KMS-11 (cell line): ENCODE measurements around the gene ITCH.
"Not testable (repeated sequence)": the region's sequence is repeated elsewhere in the genome, so short reads cannot be mapped to it uniquely, and the experiment has no call there.

Experiments
- H2AFZ ChIP-seq: fragments of 200-600 bp; sonication (generic); 2 replicates; pipeline ENCODE4 v1.6.1; 2016; ENCODE audit warnings: antibody characterized with exemption, mixed run types, low read depth
- H3K27ac ChIP-seq: fragments of 200-600 bp; sonication (generic); 2 replicates; pipeline ENCODE4 v1.6.1; 2016; ENCODE audit warnings: mild to moderate bottlenecking, mixed run types
- H3K27me3 ChIP-seq: fragments of 200-600 bp; sonication (generic); 2 replicates; pipeline ENCODE4 v1.6.1; 2017; ENCODE audit warnings: mild to moderate bottlenecking, low read depth, mixed run types, moderate library complexity; ENCODE audit not compliant: insufficient read depth
- H3K36me3 ChIP-seq: fragments of 200-600 bp; sonication (generic); 2 replicates; pipeline ENCODE4 v1.6.1; 2017; ENCODE audit warnings: mild to moderate bottlenecking, mixed run types; ENCODE audit not compliant: insufficient read depth
- H3K4me1 ChIP-seq: fragments of 200-600 bp; sonication (generic); 2 replicates; pipeline ENCODE4 v1.6.1; 2016; ENCODE audit warnings: mild to moderate bottlenecking, low read depth, mixed run types; ENCODE audit not compliant: poor library complexity, severe bottlenecking
- H3K4me2 ChIP-seq: fragments of 200-600 bp; sonication (generic); 2 replicates; pipeline ENCODE4 v1.7.0; 2016; ENCODE audit warnings: mild to moderate bottlenecking, mixed run types
- H3K4me3 ChIP-seq: fragments of 200-600 bp; sonication (generic); IDR thresholded peaks from 2 replicates; pipeline ENCODE4 v1.6.1; 2017; ENCODE audit warnings: low read depth, low read length, mixed read lengths; ENCODE audit not compliant: insufficient read depth
- H3K79me2 ChIP-seq: fragments of 200-600 bp; sonication (generic); 2 replicates; pipeline ENCODE4 v1.6.1; 2016; ENCODE audit warnings: low read depth, mixed run types; ENCODE audit not compliant: insufficient read depth
- H3K9ac ChIP-seq: fragments of 200-600 bp; sonication (generic); 2 replicates; pipeline ENCODE4 v1.6.1; 2016; ENCODE audit warnings: mild to moderate bottlenecking, mixed run types
- H4K20me1 ChIP-seq: fragments of 200-600 bp; sonication (generic); 2 replicates; pipeline ENCODE4 v1.6.1; 2016; ENCODE audit warnings: mild to moderate bottlenecking, mixed run types; ENCODE audit not compliant: insufficient read depth
- CTCF ChIP-seq: fragments of 200-600 bp; sonication (generic); conservative IDR thresholded peaks from 2 replicates; pipeline ENCODE4 v1.6.1; 2017; ENCODE audit warnings: low read depth, mild to moderate bottlenecking, antibody characterized with exemption, low read length, moderate library complexity, mixed read lengths

ITCH gene

GRCh38 chr20:34495916-34496315 lies 132.8 kb downstream of the ITCH start:
- Histone ChIP-seq H3K27me3 (no peaks in the 10 kb centered on the region), H3K36me3 (peaks cover 10% of the 10 kb centered on the region; the same call in 1 of the 2 replicates), H4K20me1 (no peaks in the 10 kb centered on the region), H3K9ac (no peak overlapping the region), H2AFZ (no peak overlapping the region), H3K79me2 (no peaks in the 10 kb centered on the region), H3K4me1 (no peaks in the 10 kb centered on the region), H3K4me2 (no peak overlapping the region), H3K27ac (no peak overlapping the region), H3K4me3 (no peak overlapping the region)
- TF ChIP-seq CTCF, result no peak

GRCh38 chr20:34497596-34497995 lies 134.5 kb downstream of the ITCH start:
- H3K27ac ChIP-seq, H3K79me2 ChIP-seq, H3K27me3 ChIP-seq, H3K4me3 ChIP-seq, H3K9ac ChIP-seq, H4K20me1 ChIP-seq, H3K4me1 ChIP-seq, H3K36me3 ChIP-seq, H3K4me2 ChIP-seq, H2AFZ ChIP-seq: not testable (repeated sequence)

- H3K79me2 ChIP-seq, result no peaks in the 10 kb centered on the region
- no peaks in the 10 kb centered on the region for H3K4me1 ChIP-seq
- no peak overlapping the region for H3K27ac ChIP-seq
- H2AFZ ChIP-seq, result no peak overlapping the region
- no peaks in the 10 kb centered on the region for H3K27me3 ChIP-seq
- no peak overlapping the region for H3K9ac ChIP-seq
- peaks cover 9% of the 10 kb centered on the region; the same call in 1 of the 2 replicates for H3K36me3 ChIP-seq
- TF ChIP-seq CTCF, result no peak
- no peaks in the 10 kb centered on the region for H4K20me1 ChIP-seq
- no peak overlapping the region for H3K4me3 ChIP-seq
- H3K4me2 ChIP-seq, result no peak overlapping the region
Observed at GRCh38 chr20:34500823-34501222, 137.8 kb downstream of the ITCH start.

GRCh38 chr20:34506480-34506879 lies 143.4 kb downstream of the ITCH start:
- Histone ChIP-seq H2AFZ (no peak overlapping the region), H3K4me2 (no peak overlapping the region), H3K4me1 (no peaks in the 10 kb centered on the region), H3K27me3 (no peaks in the 10 kb centered on the region), H3K4me3 (no peak overlapping the region), H3K27ac (no peak overlapping the region), H3K36me3 (peaks cover 17% of the 10 kb centered on the region; the same call in 1 of the 2 replicates), H3K79me2 (no peaks in the 10 kb centered on the region), H3K9ac (no peak overlapping the region), H4K20me1 (no peaks in the 10 kb centered on the region)
- TF ChIP-seq CTCF, result no peak

GRCh38 chr20:34507702-34508413 lies 144.8 kb downstream of the ITCH start:
- H4K20me1 ChIP-seq, result no peaks in the 10 kb centered on the region
- no peaks in the 10 kb centered on the region for H3K4me1 ChIP-seq
- no peak overlapping the region for H3K27ac ChIP-seq
- H2AFZ ChIP-seq, result no peak overlapping the region
- peaks cover 17% of the 10 kb centered on the region; the same call in 1 of the 2 replicates for H3K36me3 ChIP-seq
- H3K79me2 ChIP-seq, result no peaks in the 10 kb centered on the region
- H3K9ac ChIP-seq, result no peak overlapping the region
- no peak for TF ChIP-seq CTCF
- no peaks in the 10 kb centered on the region for H3K27me3 ChIP-seq
- H3K4me2 ChIP-seq, result no peak overlapping the region
- H3K4me3 ChIP-seq, result no peak overlapping the region
